Lung (tissue), 12 donors: ENCODE results near the gene MS4A3. TPM values are rescaled to one million over a fixed set of nuclear protein-coding genes. Genes with fewer than 3 reads are reported as not detected.

ENCODE experiments used
- ATAC-seq: fragments of 200-7000 bp; cut with Tn5 transposase; one replicate; pipeline ENCODE4 v1.9.1; 2020; ENCODE audit warnings: moderate number of reproducible peaks; ENCODE audit not compliant: insufficient read depth, low FRiP score
- DNase-seq, 3 donors: peaks; one replicate each; pipeline ENCODE4 v3.0.0-alpha.2; 2013 to 2017
- H3K27ac ChIP-seq, 2 donors: one replicate each; pipeline ENCODE4 v1.5.1; 2013; ENCODE audit warnings: mild to moderate bottlenecking in 2 of 2, moderate library complexity in 2 of 2, control low read depth in 1 of 2, inconsistent platforms in 1 of 2, low read depth in 1 of 2, low read length in 1 of 2
- H3K27me3 ChIP-seq, 3 donors: one replicate each; pipeline ENCODE4 v1.5.1; 2013; ENCODE audit warnings: low read length in 2 of 3; ENCODE audit not compliant: control insufficient read depth in 3 of 3, insufficient read depth in 3 of 3
- H3K36me3 ChIP-seq, 4 donors: one replicate each; pipeline ENCODE4 v1.5.1; 2013; ENCODE audit warnings: low read length in 4 of 4, mild to moderate bottlenecking in 1 of 4, moderate library complexity in 1 of 4; ENCODE audit not compliant: control insufficient read depth in 4 of 4, insufficient read depth in 4 of 4
- H3K4me1 ChIP-seq, 5 donors: one replicate each; pipeline ENCODE4 v1.5.1; 2013; ENCODE audit warnings: low read length in 5 of 5, mild to moderate bottlenecking in 2 of 5, moderate library complexity in 1 of 5; ENCODE audit not compliant: control insufficient read depth in 5 of 5, insufficient read depth in 5 of 5
- H3K4me3 ChIP-seq: one replicate; pipeline ENCODE4 v1.5.1; 2013; ENCODE audit warnings: mild to moderate bottlenecking, control low read depth, moderate library complexity
- H3K9ac ChIP-seq, 2 donors: one replicate each; pipeline ENCODE4 v1.5.1; 2013; ENCODE audit warnings: low read length in 2 of 2, control low read depth in 1 of 2; ENCODE audit not compliant: insufficient read depth in 1 of 2
- H3K9me3 ChIP-seq, 4 donors: one replicate each; pipeline ENCODE4 v1.5.1; 2013; ENCODE audit warnings: low read length in 3 of 4, mild to moderate bottlenecking in 1 of 4, moderate library complexity in 1 of 4; ENCODE audit not compliant: control insufficient read depth in 4 of 4, insufficient read depth in 3 of 4
- CTCF ChIP-seq: IDR thresholded peaks from 2 replicates; pipeline ENCODE4 v1.5.1; 2012; ENCODE audit warnings: mild to moderate bottlenecking; ENCODE audit errors: control extremely low read depth, extremely low read depth
- WGBS, 2 donors: extraction: QIAGEN DNeasy Blood & Tissue Kit; methylation state at CpG; one replicate each; pipeline ENCODE4 v1.1.7; 2013; 5-methylcytosine and 5-hydroxymethylcytosine counted together
- polyA plus RNA-seq, 2 donors: library from polyadenylated mRNA; stranded (reverse); fragments of 200-250 nt; gene quantifications; one replicate each; pipeline ENCODE4 v1.2.1, GENCODE V29; 2013
- total RNA-seq, 2 donors: library from RNA; depleted of rRNA in 1 of 2; stranded (reverse); fragments of >200 nt in 1 of 2; gene quantifications; one replicate each; pipeline ENCODE4 v1.2.1, GENCODE V29; 2014 to 2021
- donor health status: control.
- donor health status: control.
- donor health status: Bipolar disorder and iron deficiency.
- donor health status: healthy.
- donor health status: DM: yes; HTN: yes; CAD: no.

Gene MS4A3
- total and polyA plus RNA-seq, 4 donors: 0.20 to 6.6 (median 1.4) TPM

DNA sequence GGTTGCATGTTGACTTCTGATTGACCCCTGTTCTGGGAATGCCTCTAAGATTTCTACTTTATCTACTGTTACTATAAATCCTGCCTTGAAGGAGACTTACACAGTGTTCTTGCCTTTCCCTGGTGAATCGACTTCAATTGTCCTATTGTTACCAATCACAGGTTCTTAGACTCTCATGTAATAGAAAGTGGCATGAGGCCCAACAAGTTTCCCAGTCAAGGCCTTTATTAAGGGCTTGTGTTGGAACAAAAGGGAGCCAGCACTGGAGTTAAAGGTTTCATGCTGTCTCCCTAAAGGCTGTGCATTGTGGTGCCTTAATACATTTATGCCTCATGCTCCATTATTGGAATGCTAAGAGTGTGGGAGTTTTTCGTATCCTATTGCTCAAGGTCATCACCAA lies 55.3 kb downstream of the MS4A3 start:
- Histone ChIP-seq H3K4me1 (no peaks in the 10 kb centered on the region), H3K27ac (no peak overlapping the region), H3K27me3 (no peaks in the 10 kb centered on the region), H3K9ac (no peak overlapping the region), H3K9me3 (no peaks in the 10 kb centered on the region), H3K36me3 (no peaks in the 10 kb centered on the region), H3K4me3 (no peak overlapping the region)
- TF ChIP-seq CTCF: no peak
- DNase-seq: no peak
- 65 to 73% methylated on average over 2 of the region's 2 CpGs for WGBS, 2 donors
- ATAC-seq: no peak

DNA sequence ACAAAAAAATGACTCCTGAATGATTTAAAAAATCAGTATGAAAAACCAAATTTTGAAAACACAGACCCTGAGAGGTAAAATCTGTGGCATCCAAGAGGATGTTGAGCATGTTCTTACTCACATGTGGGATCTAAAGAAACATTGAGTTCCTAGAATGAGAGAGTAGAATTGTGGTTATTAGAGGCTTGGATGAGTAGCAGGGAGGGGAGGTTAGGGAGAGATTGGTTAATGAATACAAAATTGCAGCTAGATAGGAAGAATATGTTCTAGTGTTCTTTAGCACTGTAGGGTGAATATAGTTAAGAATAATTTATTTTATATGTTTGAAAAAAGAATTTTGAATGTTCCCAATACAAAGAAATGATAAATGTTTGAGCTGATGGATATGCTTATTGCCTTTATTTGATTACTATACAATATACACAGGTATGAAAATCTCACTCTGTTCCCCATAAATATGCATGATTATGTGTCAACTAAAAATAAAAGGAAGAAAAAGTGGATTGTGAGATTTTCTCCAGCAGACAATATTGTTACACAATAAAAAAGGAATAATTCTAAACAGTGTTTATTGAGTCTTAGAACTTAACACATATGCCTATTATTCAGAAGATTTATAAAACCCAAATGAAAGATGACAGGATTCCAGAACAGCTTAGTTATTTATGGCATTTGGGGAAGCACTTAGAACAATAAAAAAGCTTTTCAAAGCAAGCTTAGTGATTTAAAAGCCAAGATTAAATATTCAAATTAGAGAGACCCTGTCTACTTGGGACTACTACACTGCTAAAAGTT lies 60.7 kb downstream of the MS4A3 start:
- DNase-seq (no peak), ATAC-seq (no peak)
- H3K27ac ChIP-seq: no peak overlapping the region
- H3K9me3 ChIP-seq: no peaks in the 10 kb centered on the region
- H3K27me3 ChIP-seq: no peaks in the 10 kb centered on the region
- H3K4me1 ChIP-seq: no peaks in the 10 kb centered on the region
- TF ChIP-seq CTCF: no peak
- no peaks in the 10 kb centered on the region for H3K36me3 ChIP-seq
- H3K9ac ChIP-seq: no peak overlapping the region
- no peak overlapping the region for H3K4me3 ChIP-seq

DNA sequence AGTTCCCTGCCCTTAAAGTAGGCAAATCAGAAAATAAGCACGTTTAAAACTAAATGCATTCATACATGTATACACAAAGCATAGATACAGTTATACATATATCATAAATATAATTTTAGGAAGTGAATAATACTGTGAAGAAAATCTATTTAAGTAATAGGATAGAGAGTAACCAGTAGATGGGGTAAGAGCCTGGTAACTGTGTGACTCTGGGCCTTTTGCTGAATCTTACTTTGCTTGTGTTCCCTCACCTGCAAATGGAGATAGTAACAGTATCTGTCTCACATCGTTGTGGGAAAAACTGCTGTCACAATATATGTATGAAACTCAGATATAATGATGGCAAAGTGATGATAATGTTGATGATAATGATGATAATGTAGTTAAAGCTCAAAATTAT lies 61.9 kb downstream of the MS4A3 start:
- WGBS, 2 donors: 69 to 76% methylated on average over 2 of the region's 2 CpGs
- no peaks in the 10 kb centered on the region for H3K36me3 ChIP-seq
- no peak overlapping the region for H3K27ac ChIP-seq
- DNase-seq (no peak), ATAC-seq (no peak)
- no peaks in the 10 kb centered on the region for H3K27me3 ChIP-seq
- H3K4me1 ChIP-seq: no peaks in the 10 kb centered on the region
- no peak for TF ChIP-seq CTCF
- H3K9me3 ChIP-seq: no peaks in the 10 kb centered on the region
- no peak overlapping the region for H3K4me3 ChIP-seq
- H3K9ac ChIP-seq: no peak overlapping the region

DNA sequence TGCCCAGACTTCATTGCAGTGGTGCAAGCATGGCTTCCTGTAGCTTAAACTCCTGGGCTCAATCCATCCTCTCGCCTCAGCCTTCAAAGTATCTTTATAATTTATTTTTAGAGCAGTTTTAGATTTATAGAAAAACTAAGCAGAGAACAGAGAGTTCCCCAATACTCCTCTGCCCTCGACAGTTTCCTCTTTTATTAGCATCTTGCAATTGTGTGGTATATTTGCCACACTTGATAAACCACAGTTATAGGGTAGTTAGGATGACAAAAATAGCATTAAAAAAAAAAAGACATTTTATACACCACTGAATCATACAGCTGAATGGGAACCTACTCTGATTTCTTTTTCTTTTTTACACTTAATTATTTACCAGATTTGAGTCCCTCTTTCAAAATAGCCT lies 63.2 kb downstream of the MS4A3 start:
- ATAC-seq: no peak

More for the DNA sequence above, 63.2 kb downstream of the MS4A3 start:
- Histone ChIP-seq H3K27me3 (no peaks in the 10 kb centered on the region), H3K27ac (no peak overlapping the region), H3K4me3 (no peak overlapping the region), H3K9me3 (no peaks in the 10 kb centered on the region), H3K4me1 (no peaks in the 10 kb centered on the region), H3K9ac (no peak overlapping the region), H3K36me3 (no peaks in the 10 kb centered on the region)
- no peak for TF ChIP-seq CTCF
- no peak for DNase-seq
- 35 to 57% methylated on average over 2 of the region's 2 CpGs for WGBS, 2 donors
